Type B pancreatic cell (in vitro differentiated cells): ENCODE measurements around the gene BARHL1. TPM values are rescaled to one million over a fixed set of nuclear protein-coding genes. Genes with fewer than 3 reads are reported as not detected.
A peak's percentile ranks its signal among the peaks of the same experiment; 100 is the strongest.

Source experiments
- DNase-seq: peaks from one replicate; pipeline ENCODE4 v3.0.0; 2021; ENCODE audit warnings: mixed read lengths; ENCODE audit not compliant: unreplicated experiment; ENCODE audit errors: extremely low spot score
- H3K27ac Mint-ChIP-seq: 2 replicates; pipeline ENCODE4 v1.8.0; 2021; ENCODE audit warnings: mild to moderate bottlenecking, mixed read lengths
- H3K27me3 Mint-ChIP-seq: 2 replicates; pipeline ENCODE4 v1.8.0; 2021; ENCODE audit warnings: mixed read lengths
- H3K36me3 Mint-ChIP-seq: 2 replicates; pipeline ENCODE4 v1.8.0; 2021; ENCODE audit warnings: mixed read lengths
- H3K4me1 Mint-ChIP-seq: one replicate; pipeline ENCODE4 v1.8.0; 2021; ENCODE audit warnings: mixed read lengths; ENCODE audit not compliant: unreplicated experiment
- H3K4me3 Mint-ChIP-seq: 2 replicates; pipeline ENCODE4 v1.8.0; 2021; ENCODE audit warnings: mild to moderate bottlenecking, mixed read lengths
- H3K9me3 Mint-ChIP-seq: 2 replicates; pipeline ENCODE4 v1.8.0; 2021; ENCODE audit warnings: mixed read lengths
- long read RNA-seq: library from polyadenylated mRNA; unstranded; transcript quantifications from one replicate; pipeline ENCODE4 v2.0.0, GENCODE V29; 2020
- total RNA-seq: library from RNA; stranded (reverse); gene quantifications from 2 replicates; pipeline ENCODE4 v1.2.1, GENCODE V29; 2021; ENCODE audit warnings: low replicate concordance
- TF ChIP-seq, protein P1 (sequence below): fragments of 200-600 bp; sonication (generic); conservative IDR thresholded peaks from 2 replicates; pipeline ENCODE4 v1.5.0; 2021; ENCODE audit warnings: antibody characterized with exemption, mild to moderate bottlenecking

The BARHL1 gene
- 0.14 TPM in 1 of 2 replicates, not detected in the other for total RNA-seq
- long read RNA-seq, result 0 reads

DNA sequence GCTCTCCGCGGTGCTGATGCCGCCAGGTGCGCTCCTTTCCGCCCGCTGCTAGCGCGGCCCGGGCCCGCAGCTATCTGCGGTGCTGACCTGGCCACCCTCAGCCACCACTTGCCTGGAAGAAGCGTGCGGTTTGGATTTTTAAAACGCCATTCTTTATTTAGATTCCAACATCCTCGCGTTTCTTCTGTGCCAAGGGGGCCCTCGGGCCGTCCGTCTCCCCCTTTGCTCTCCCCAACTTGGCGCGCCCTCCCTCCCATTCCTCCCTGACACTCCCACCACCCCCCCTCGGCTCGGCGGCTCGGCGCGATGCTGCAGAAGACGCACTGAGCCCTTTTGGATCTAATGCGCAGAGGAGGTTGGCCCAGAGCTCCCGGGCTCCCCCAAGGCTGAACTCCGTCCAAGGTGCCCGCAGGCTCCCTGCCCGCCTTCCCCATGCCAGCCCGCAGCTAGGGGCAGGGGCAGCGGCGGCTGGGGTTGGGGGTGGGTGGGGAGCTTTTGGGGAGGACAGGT, at the start of gene BARHL1:
BARHL1 (plus strand) TSS at position 331 of the 510 bp plus-strand sequence. CDS start 192 bp downstream, outside the sequence.
- Mint-ChIP-seq H3K9me3 (no peaks in the 10 kb centered on the region), H3K4me3 (peak within 1 kb of the TSS; percentile 77), H3K4me1 (no peaks in the 10 kb centered on the region), H3K27ac (peak within 1 kb of the TSS; percentile 66), H3K36me3 (no peaks in the 10 kb centered on the region), H3K27me3 (peaks cover 94% of the 10 kb centered on the region)
- no peak for DNase-seq
- TF ChIP-seq, protein P1, sequence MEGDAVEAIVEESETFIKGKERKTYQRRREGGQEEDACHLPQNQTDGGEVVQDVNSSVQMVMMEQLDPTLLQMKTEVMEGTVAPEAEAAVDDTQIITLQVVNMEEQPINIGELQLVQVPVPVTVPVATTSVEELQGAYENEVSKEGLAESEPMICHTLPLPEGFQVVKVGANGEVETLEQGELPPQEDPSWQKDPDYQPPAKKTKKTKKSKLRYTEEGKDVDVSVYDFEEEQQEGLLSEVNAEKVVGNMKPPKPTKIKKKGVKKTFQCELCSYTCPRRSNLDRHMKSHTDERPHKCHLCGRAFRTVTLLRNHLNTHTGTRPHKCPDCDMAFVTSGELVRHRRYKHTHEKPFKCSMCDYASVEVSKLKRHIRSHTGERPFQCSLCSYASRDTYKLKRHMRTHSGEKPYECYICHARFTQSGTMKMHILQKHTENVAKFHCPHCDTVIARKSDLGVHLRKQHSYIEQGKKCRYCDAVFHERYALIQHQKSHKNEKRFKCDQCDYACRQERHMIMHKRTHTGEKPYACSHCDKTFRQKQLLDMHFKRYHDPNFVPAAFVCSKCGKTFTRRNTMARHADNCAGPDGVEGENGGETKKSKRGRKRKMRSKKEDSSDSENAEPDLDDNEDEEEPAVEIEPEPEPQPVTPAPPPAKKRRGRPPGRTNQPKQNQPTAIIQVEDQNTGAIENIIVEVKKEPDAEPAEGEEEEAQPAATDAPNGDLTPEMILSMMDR, result no peak

DNA sequence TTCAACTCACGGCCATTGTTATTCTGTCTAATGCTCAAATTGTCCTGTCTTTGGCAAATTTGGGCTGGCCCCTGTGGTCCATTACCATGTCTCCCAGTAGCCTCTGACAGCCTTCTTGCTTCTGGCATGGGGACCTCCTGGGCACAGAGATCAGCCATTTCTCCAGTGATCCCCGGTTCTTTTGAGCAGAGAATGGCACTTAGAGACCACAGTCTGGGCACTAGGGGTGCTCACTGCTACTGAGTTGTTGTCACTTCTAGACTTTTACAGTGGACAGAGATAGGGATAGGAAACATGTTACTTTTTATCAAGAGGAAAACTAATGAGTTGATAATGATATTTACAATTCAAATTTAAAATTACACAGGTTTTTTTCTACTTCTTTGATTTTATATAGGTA, 47.6 kb upstream of the BARHL1 start:
- Mint-ChIP-seq H3K4me1 (peaks cover 6% of the 10 kb centered on the region), H3K27ac (no peak overlapping the region), H3K27me3 (peaks cover 27% of the 10 kb centered on the region), H3K4me3 (no peak overlapping the region), H3K9me3 (peaks cover 3% of the 10 kb centered on the region), H3K36me3 (no peaks in the 10 kb centered on the region)
- TF ChIP-seq, protein P1, result no peak
- DNase-seq, result no peak

DNA sequence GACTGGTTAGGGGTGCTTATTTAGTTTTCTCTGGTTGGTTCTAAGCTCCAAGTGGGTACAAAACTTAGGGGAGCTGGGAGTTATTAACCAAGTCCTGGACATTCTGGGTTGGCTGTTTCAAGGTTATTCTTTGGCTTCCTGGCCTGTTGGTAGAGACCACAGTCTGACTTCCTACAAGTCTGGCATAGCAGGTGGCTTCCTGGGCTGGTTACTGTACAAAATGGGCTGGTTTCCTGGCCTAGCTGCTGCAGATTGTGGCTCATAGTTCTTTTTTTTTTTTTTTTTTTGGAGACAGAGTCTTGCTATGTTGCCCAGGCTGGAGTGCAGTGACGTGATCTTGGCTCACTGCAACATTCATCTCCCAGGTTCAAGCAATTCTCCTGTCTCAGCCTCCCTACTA, 46.3 kb upstream of the BARHL1 start:
- peaks cover 27% of the 10 kb centered on the region for H3K27me3 Mint-ChIP-seq
- H3K4me1 Mint-ChIP-seq, result peaks cover 6% of the 10 kb centered on the region
- no peaks in the 10 kb centered on the region for H3K36me3 Mint-ChIP-seq

DNA sequence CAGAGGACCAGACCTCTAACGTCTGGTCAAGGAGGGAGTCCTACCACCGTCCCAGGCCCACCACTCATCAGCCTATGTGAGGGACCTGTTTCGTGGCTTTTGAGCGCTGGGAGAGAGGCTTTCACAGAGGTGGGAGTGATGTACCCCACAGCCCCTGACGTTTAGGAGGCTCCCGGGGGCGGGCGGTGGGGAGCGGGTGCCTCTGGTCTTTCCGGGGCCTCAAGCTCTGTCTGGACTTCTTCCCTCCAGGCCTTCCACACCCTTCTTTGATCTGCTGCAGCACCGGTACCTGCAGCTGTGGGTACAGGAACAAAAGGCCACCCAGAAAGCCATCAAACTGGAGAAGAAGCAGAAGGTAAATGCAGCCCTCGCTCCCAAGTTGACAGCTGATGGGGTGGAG, 45.1 kb upstream of the BARHL1 start:
- peaks cover 3% of the 10 kb centered on the region for H3K9me3 Mint-ChIP-seq
- H3K27me3 Mint-ChIP-seq, result peaks cover 18% of the 10 kb centered on the region
- no peak for DNase-seq
- H3K4me1 Mint-ChIP-seq, result no peaks in the 10 kb centered on the region
- TF ChIP-seq, protein P1, result no peak
- H3K36me3 Mint-ChIP-seq, result no peaks in the 10 kb centered on the region
- no peak overlapping the region for H3K4me3 Mint-ChIP-seq
- peak overlapping the region; percentile 16 for H3K27ac Mint-ChIP-seq

More for the DNA sequence above, 46.3 kb upstream of the BARHL1 start:
- Mint-ChIP-seq H3K9me3 (peaks cover 3% of the 10 kb centered on the region), H3K27ac (no peak overlapping the region), H3K4me3 (no peak overlapping the region)
- TF ChIP-seq, protein P1, result no peak
- DNase-seq, result no peak

DNA sequence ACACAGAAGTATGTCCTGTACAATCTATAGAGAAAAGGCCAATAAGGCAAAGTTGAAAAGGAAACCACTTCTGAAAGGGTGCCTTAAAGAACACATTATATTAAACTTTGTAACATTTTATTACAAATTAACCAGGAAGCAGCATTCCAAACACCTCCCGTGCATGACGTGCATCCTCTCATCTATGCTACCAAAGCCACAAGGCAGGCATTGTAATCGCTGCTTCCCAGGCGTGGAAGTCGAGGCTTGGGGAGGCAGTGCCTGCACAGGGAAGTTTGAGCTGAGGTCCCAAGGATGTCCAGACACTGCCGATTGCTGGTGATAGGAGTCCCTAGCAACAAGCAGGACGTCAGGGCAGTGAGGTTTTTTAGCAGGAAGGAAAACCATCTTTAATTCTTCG, 44.3 kb upstream of the BARHL1 start:
- DNase-seq, result no peak
- TF ChIP-seq, protein P1, result no peak
- Mint-ChIP-seq H3K27ac (peak overlapping the region; percentile 16), H3K27me3 (peaks cover 21% of the 10 kb centered on the region), H3K36me3 (no peaks in the 10 kb centered on the region), H3K9me3 (peaks cover 3% of the 10 kb centered on the region), H3K4me3 (no peak overlapping the region), H3K4me1 (no peaks in the 10 kb centered on the region)

DNA sequence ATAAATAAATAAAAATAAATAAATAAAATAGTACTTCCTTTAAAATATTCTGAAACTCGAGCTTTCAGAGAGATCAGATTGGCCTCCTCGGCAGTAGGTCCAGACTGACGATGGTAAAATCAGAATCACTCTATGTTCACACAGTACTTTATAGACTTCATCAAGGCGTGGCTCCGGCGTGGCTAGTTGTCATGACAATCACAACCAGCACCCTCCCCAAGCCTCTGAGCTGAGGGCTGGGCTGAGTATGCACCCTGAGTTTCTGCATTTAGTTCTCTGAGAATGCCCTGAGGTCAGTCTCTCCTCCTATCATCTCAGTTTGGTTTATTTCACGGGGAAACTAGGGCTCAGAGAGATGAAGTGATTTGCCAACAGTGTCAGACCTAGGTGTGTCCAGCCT, 43.3 kb upstream of the BARHL1 start:
- peaks cover 28% of the 10 kb centered on the region for H3K27me3 Mint-ChIP-seq
- no peaks in the 10 kb centered on the region for H3K4me1 Mint-ChIP-seq
- no peaks in the 10 kb centered on the region for H3K36me3 Mint-ChIP-seq
- TF ChIP-seq, protein P1, result no peak
- no peak for DNase-seq
- H3K27ac Mint-ChIP-seq, result peak overlapping the region; percentile 64
- peaks cover 3% of the 10 kb centered on the region for H3K9me3 Mint-ChIP-seq
- peak overlapping the region; percentile 54 for H3K4me3 Mint-ChIP-seq
